ENCODE data around the gene MDK. TPM values are rescaled to one million over a fixed set of nuclear protein-coding genes. Genes with fewer than 3 reads are reported as not detected.

The MDK gene, protein sequence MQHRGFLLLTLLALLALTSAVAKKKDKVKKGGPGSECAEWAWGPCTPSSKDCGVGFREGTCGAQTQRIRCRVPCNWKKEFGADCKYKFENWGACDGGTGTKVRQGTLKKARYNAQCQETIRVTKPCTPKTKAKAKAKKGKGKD
- 100 to 1,000 TPM in 1 of 5 donors, 10 to 100 TPM in 3, 1 to 10 TPM in 1; 5.5 to 151 (median 21.0) TPM for total RNA-seq
- 10 to 100 TPM; 22.5 to 56.5 (median 29.2) TPM for polyA plus RNA-seq
- long read RNA-seq, donor 1, transcript MDK-205 (5 exons, 1,166 nt): minor isoform, 34 of 168 reads
- long read RNA-seq, donor 1, transcript MDK-206 (4 exons, 1,026 nt): minor isoform, 20 of 168 reads
- long read RNA-seq, donor 1, transcript MDK-203 (5 exons, 828 nt): major isoform, 89 of 168 reads
- long read RNA-seq, donor 1, partial matches to known transcripts: 20 of 168 reads
- long read RNA-seq, donor 1, other reads (novel, unspliced or antisense): 0 of 168 reads
- long read RNA-seq, donor 2, transcript MDK-203 (5 exons, 828 nt): major isoform, 122 of 212 reads
- long read RNA-seq, donor 2, transcript MDK-206 (4 exons, 1,026 nt): minor isoform, 13 of 212 reads
- long read RNA-seq, donor 2, transcript MDK-205 (5 exons, 1,166 nt): minor isoform, 36 of 212 reads
- long read RNA-seq, donor 2, partial matches to known transcripts: 33 of 212 reads
- long read RNA-seq, donor 2, other reads (novel, unspliced or antisense): 0 of 212 reads
- long read RNA-seq, donor 3, transcript MDK-203 (5 exons, 828 nt): major isoform, 64 of 108 reads
- long read RNA-seq, donor 3, transcript MDK-205 (5 exons, 1,166 nt): minor isoform, 9 of 108 reads
- long read RNA-seq, donor 3, transcript MDK-206 (4 exons, 1,026 nt): minor isoform, 18 of 108 reads
- long read RNA-seq, donor 3, partial matches to known transcripts: 13 of 108 reads
- long read RNA-seq, donor 3, other reads (novel, unspliced or antisense): 0 of 108 reads
- long read RNA-seq, donor 4, transcript MDK-203 (5 exons, 828 nt): major isoform, 11 of 20 reads
- long read RNA-seq, donor 4, transcript MDK-205 (5 exons, 1,166 nt): minor isoform, 7 of 20 reads
- long read RNA-seq, donor 4, partial matches to known transcripts: 0 of 20 reads
- long read RNA-seq, donor 4, other reads (novel, unspliced or antisense): 0 of 20 reads
- long read RNA-seq, donor 5, transcript MDK-203 (5 exons, 828 nt): major isoform, 182 of 325 reads
- long read RNA-seq, donor 5, transcript MDK-205 (5 exons, 1,166 nt): minor isoform, 25 of 325 reads
- long read RNA-seq, donor 5, transcript MDK-206 (4 exons, 1,026 nt): minor isoform, 27 of 325 reads
- long read RNA-seq, donor 5, transcript MDK-208 (3 exons, 775 nt): minor isoform, 5 of 325 reads
- long read RNA-seq, donor 5, partial matches to known transcripts: 78 of 325 reads
- long read RNA-seq, donor 5, other reads (novel, unspliced or antisense): 0 of 325 reads
- long read RNA-seq, donor 6, transcript MDK-203 (5 exons, 828 nt): major isoform, 230 of 412 reads
- long read RNA-seq, donor 6, transcript MDK-205 (5 exons, 1,166 nt): minor isoform, 62 of 412 reads
- long read RNA-seq, donor 6, transcript MDK-206 (4 exons, 1,026 nt): minor isoform, 37 of 412 reads
- long read RNA-seq, donor 6, partial matches to known transcripts: 70 of 412 reads
- long read RNA-seq, donor 6, other reads (novel, unspliced or antisense): 0 of 412 reads
- long read RNA-seq, donor 7, transcript MDK-206 (4 exons, 1,026 nt): minor isoform, 32 of 335 reads
- long read RNA-seq, donor 7, transcript MDK-205 (5 exons, 1,166 nt): minor isoform, 41 of 335 reads
- long read RNA-seq, donor 7, transcript MDK-203 (5 exons, 828 nt): major isoform, 168 of 335 reads
- long read RNA-seq, donor 7, partial matches to known transcripts: 83 of 335 reads
- long read RNA-seq, donor 7, other reads (novel, unspliced or antisense): 0 of 335 reads
- long read RNA-seq, donor 8, transcript MDK-205 (5 exons, 1,166 nt): minor isoform, 29 of 239 reads
- long read RNA-seq, donor 8, transcript MDK-206 (4 exons, 1,026 nt): minor isoform, 21 of 239 reads
- long read RNA-seq, donor 8, transcript MDK-203 (5 exons, 828 nt): major isoform, 124 of 239 reads
- long read RNA-seq, donor 8, partial matches to known transcripts: 56 of 239 reads
- long read RNA-seq, donor 8, other reads (novel, unspliced or antisense): 0 of 239 reads
- long read RNA-seq, donor 9, transcript MDK-203 (5 exons, 828 nt): major isoform, 138 of 268 reads
- long read RNA-seq, donor 9, transcript MDK-206 (4 exons, 1,026 nt): minor isoform, 27 of 268 reads
- long read RNA-seq, donor 9, transcript MDK-205 (5 exons, 1,166 nt): minor isoform, 28 of 268 reads
- long read RNA-seq, donor 9, transcript MDK-210 (4 exons, 603 nt): minor isoform, 5 of 268 reads
- long read RNA-seq, donor 9, partial matches to known transcripts: 63 of 268 reads
- long read RNA-seq, donor 9, other reads (novel, unspliced or antisense): 0 of 268 reads
- long read RNA-seq, donor 10, transcript MDK-206 (4 exons, 1,026 nt): minor isoform, 12 of 99 reads
- long read RNA-seq, donor 10, transcript MDK-205 (5 exons, 1,166 nt): minor isoform, 18 of 99 reads
- long read RNA-seq, donor 10, transcript MDK-203 (5 exons, 828 nt): major isoform, 50 of 99 reads
- long read RNA-seq, donor 10, partial matches to known transcripts: 14 of 99 reads
- long read RNA-seq, donor 10, other reads (novel, unspliced or antisense): 0 of 99 reads

- Histone ChIP-seq H3K4me1 (peaks cover 21 to 50% (median 35%) of the 10 kb centered on the region in 4 donors), H3K36me3 (peaks cover 12 to 25% (median 23%) of the 10 kb centered on the region in 4 donors), H3K27me3 (peaks cover 0 to 53% (median 0%) of the 10 kb centered on the region in 3 donors), H3K27ac (peak within 1 kb of the TSS; percentile 46 to 93 (median 81)), H3K4me3 (peak within 1 kb of the TSS; percentile 62 to 73 (median 66)), H3K9me3 (no peaks in the 10 kb centered on the region)
- intact Hi-C loops (cut with DNase I; ENCODE audit: low total_unique reads): no loop called here
- DNase-seq: peak; percentile 48 to 88
- TF ChIP-seq EP300 (IDR thresholded peaks at IDR 0.05) (no peak), POLR2AphosphoS5 (IDR thresholded peaks at IDR 0.05) (no peak), POLR2A (IDR thresholded peaks at IDR 0.05) (no peak)
- TF ChIP-seq, protein P1, sequence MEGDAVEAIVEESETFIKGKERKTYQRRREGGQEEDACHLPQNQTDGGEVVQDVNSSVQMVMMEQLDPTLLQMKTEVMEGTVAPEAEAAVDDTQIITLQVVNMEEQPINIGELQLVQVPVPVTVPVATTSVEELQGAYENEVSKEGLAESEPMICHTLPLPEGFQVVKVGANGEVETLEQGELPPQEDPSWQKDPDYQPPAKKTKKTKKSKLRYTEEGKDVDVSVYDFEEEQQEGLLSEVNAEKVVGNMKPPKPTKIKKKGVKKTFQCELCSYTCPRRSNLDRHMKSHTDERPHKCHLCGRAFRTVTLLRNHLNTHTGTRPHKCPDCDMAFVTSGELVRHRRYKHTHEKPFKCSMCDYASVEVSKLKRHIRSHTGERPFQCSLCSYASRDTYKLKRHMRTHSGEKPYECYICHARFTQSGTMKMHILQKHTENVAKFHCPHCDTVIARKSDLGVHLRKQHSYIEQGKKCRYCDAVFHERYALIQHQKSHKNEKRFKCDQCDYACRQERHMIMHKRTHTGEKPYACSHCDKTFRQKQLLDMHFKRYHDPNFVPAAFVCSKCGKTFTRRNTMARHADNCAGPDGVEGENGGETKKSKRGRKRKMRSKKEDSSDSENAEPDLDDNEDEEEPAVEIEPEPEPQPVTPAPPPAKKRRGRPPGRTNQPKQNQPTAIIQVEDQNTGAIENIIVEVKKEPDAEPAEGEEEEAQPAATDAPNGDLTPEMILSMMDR (IDR thresholded peaks at IDR 0.05): no peak
- 0 to 1% (median 0%) methylated on average over 15 to 92 of the region's 96 CpGs for WGBS, 5 donors
These were observed at the start of gene MDK for GRCh38 chr11:46381048-46381818. Gene MDK (plus strand): TSS chr11:46381669. CDS start chr11:46382058, 389 bp downstream.

- intact Hi-C loops (cut with DNase I; ENCODE audit: low total_unique reads): no loop called here
- WGBS, 5 donors: 26 to 34% (median 28%) methylated on average over 4 to 8 of the region's 8 CpGs
- H3K27ac ChIP-seq: no peak overlapping the region
- TF ChIP-seq, protein P1 (IDR thresholded peaks at IDR 0.05): no peak
- TF ChIP-seq POLR2AphosphoS5 (IDR thresholded peaks at IDR 0.05) (no peak), EP300 (IDR thresholded peaks at IDR 0.05) (no peak), POLR2A (IDR thresholded peaks at IDR 0.05) (no peak)
- H3K36me3 ChIP-seq: no peaks in the 10 kb centered on the region
- H3K9me3 ChIP-seq: no peaks in the 10 kb centered on the region
- H3K4me3 ChIP-seq: peak overlapping the region; percentile 47 to 57 (median 52)
- peaks cover 12 to 34% (median 16%) of the 10 kb centered on the region in 4 donors for H3K4me1 ChIP-seq
- DNase-seq: no peak
- H3K27me3 ChIP-seq: peaks cover 0 to 68% (median 34%) of the 10 kb centered on the region in 3 donors
These were observed 49.3 kb upstream of the MDK start for GRCh38 chr11:46332093-46332567.

Data from stomach (tissue), 19 donors.